ENCODE results near the gene PRMT1. TPM values are rescaled to one million over a fixed set of nuclear protein-coding genes. Genes with fewer than 3 reads are reported as not detected.

The PRMT1 gene
- total RNA-seq, 1 experiment from 2014 or later = 505 TPM

- H3K9me3 ChIP-seq (ENCODE audit: control insufficient read depth, low read depth, low read length) = no peaks in the 10 kb centered on the region
- H2BK15ac ChIP-seq (ENCODE audit: low read depth, low read length) = no peak overlapping the region
- no peak overlapping the region for H2BK12ac ChIP-seq (ENCODE audit: insufficient read length, low read depth, low read length)
- no peak overlapping the region for H4K91ac ChIP-seq (ENCODE audit: insufficient read length, low read depth, low read length)
- no peak overlapping the region for H2BK20ac ChIP-seq (ENCODE audit: low read depth, low read length, poor library complexity, severe bottlenecking)
- peaks cover 10% of the 10 kb centered on the region; the same call in 1 of the 2 replicates for H3K4me1 ChIP-seq (ENCODE audit: insufficient read depth, low read length)
- no peak for DNase-seq
- no peak overlapping the region for H3K9ac ChIP-seq (ENCODE audit: extremely low read depth, insufficient read length, low read length)
- H2BK5ac ChIP-seq (ENCODE audit: insufficient read length, low read length) = no peak overlapping the region
- peaks cover 0 to 3% of the 10 kb centered on the region in 2 experiments; a peak in 2 of 5 replicates for H3K9me3 Mint-ChIP-seq
- H4K20me1 ChIP-seq (ENCODE audit: control insufficient read depth, insufficient read depth, insufficient read length) = no peaks in the 10 kb centered on the region
- no peak overlapping the region for H3K14ac ChIP-seq (ENCODE audit: insufficient read depth, low read length)
- H3K27me3 Mint-ChIP-seq (ENCODE audit: low read depth) = no peaks in the 10 kb centered on the region; the same call in 1 of the 2 replicates
- H3K56ac ChIP-seq (ENCODE audit: insufficient read length, low read depth, low read length) = no peak overlapping the region
- TF ChIP-seq, protein P1, sequence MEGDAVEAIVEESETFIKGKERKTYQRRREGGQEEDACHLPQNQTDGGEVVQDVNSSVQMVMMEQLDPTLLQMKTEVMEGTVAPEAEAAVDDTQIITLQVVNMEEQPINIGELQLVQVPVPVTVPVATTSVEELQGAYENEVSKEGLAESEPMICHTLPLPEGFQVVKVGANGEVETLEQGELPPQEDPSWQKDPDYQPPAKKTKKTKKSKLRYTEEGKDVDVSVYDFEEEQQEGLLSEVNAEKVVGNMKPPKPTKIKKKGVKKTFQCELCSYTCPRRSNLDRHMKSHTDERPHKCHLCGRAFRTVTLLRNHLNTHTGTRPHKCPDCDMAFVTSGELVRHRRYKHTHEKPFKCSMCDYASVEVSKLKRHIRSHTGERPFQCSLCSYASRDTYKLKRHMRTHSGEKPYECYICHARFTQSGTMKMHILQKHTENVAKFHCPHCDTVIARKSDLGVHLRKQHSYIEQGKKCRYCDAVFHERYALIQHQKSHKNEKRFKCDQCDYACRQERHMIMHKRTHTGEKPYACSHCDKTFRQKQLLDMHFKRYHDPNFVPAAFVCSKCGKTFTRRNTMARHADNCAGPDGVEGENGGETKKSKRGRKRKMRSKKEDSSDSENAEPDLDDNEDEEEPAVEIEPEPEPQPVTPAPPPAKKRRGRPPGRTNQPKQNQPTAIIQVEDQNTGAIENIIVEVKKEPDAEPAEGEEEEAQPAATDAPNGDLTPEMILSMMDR (conservative IDR thresholded peaks at IDR 0.05) = no peak
- no peak overlapping the region for H3T11ph ChIP-seq (ENCODE audit: low read length)
- H3K4me2 ChIP-seq (ENCODE audit: insufficient read depth, insufficient read length, low read length) = no peak overlapping the region
- H3K4me3 Mint-ChIP-seq = peak overlapping the region in 1 of 2 experiments; percentile 14; a peak in 1 of 5 replicates
- H4K5ac ChIP-seq (ENCODE audit: insufficient read length, low read depth, low read length) = no peak overlapping the region
- H2AK5ac ChIP-seq (ENCODE audit: insufficient read length, low read length) = no peak overlapping the region
- no peaks in the 10 kb centered on the region for H3K27me3 ChIP-seq (ENCODE audit: insufficient read depth, low read length)
- no peak overlapping the region for H4K8ac ChIP-seq (replicated peaks; ENCODE audit: insufficient read length, low read depth, low read length)
- H2AFZ ChIP-seq (ENCODE audit: low read length) = no peak overlapping the region
- peaks cover 26 to 57% of the 10 kb centered on the region in 2 experiments for H3K4me1 Mint-ChIP-seq
- H3K23ac ChIP-seq (ENCODE audit: insufficient read length, low read depth, low read length) = no peak overlapping the region
- no peaks in the 10 kb centered on the region for H3K79me2 ChIP-seq (ENCODE audit: insufficient read depth, low read length)
- no peaks in the 10 kb centered on the region for H3K79me1 ChIP-seq (ENCODE audit: insufficient read depth, low read depth, low read length, poor library complexity, severe bottlenecking)
- peaks cover 30 to 60% (median 49%) of the 10 kb centered on the region in 3 experiments for H3K36me3 Mint-ChIP-seq (ENCODE audit: insufficient read depth in 1 of 3, low read depth in 3 of 3)
- H2BK120ac ChIP-seq (ENCODE audit: low read depth, low read length, poor library complexity, severe bottlenecking) = no peak overlapping the region
- no CpG with 5 or more reads among the region's 26 CpGs for whole genome bisulfite sequencing (ENCODE audit: extremely low coverage, insufficient read length, low lambda C conversion rate)
- peak overlapping the region in 1 of 3 experiments; percentile 88; a peak in 3 of 7 replicates for H3K27ac Mint-ChIP-seq
- H3K4ac ChIP-seq (ENCODE audit: low read depth, low read length) = no peak overlapping the region
- H3K18ac ChIP-seq (ENCODE audit: insufficient read length, low read depth, low read length) = no peak overlapping the region
- peaks cover 19% of the 10 kb centered on the region for H3K23me2 ChIP-seq (ENCODE audit: insufficient read length, low read depth, low read length, poor library complexity, severe bottlenecking)
- H3K27ac ChIP-seq (ENCODE audit: insufficient read length, low read depth, low read length) = no peak overlapping the region
These were observed 10.7 kb downstream of the PRMT1 start for GRCh38 chr19:49687566-49688316.

All from H9 (cell line).